ENCODE measurements around the gene SIM2.

DNA sequence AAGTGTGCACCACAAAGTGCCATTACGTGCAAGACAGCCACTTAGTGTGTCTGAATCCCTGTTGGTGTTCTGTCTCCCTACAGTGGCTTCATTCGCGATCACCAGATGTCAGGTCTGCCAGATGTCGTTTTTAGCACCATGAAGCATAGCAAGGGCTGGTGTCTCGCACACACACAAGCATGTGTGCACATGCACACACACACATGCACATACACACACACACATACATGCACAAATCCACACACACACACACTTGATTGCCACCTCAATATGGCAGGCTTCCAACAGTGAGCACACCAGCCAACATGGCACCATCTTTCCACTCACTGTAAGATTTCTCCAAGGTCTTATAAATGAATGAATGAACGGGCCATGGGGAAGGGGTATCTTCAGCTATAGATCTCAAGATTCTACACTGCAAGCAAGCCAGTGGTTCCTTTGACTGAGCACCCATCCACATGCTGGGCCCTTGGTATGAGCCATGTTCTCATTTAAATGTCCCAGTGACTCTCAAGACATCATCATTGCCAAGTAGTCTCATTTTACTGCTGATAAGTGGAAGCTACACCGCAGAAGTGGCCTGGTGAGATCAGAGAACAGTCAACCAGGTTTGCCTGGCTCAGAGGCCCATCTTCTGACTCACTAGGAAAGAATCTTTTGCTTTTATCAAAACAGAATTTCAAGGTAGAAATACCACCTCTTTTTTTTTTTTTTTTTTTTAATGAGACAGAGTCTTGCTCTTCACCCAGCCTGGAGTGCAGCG, 84.9 kb downstream of the SIM2 start:
- TF ChIP-seq, protein P1, sequence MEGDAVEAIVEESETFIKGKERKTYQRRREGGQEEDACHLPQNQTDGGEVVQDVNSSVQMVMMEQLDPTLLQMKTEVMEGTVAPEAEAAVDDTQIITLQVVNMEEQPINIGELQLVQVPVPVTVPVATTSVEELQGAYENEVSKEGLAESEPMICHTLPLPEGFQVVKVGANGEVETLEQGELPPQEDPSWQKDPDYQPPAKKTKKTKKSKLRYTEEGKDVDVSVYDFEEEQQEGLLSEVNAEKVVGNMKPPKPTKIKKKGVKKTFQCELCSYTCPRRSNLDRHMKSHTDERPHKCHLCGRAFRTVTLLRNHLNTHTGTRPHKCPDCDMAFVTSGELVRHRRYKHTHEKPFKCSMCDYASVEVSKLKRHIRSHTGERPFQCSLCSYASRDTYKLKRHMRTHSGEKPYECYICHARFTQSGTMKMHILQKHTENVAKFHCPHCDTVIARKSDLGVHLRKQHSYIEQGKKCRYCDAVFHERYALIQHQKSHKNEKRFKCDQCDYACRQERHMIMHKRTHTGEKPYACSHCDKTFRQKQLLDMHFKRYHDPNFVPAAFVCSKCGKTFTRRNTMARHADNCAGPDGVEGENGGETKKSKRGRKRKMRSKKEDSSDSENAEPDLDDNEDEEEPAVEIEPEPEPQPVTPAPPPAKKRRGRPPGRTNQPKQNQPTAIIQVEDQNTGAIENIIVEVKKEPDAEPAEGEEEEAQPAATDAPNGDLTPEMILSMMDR (IDR thresholded peaks at IDR 0.05; ENCODE audit: low read depth, low read length, poor library complexity, severe bottlenecking), result no peak
- no peak for TF ChIP-seq EZH2phosphoT487 (IDR thresholded peaks at IDR 0.05; ENCODE audit: borderline replicate concordance, low read length)

Measured in DOHH2 (cell line).